ENCODE results near the gene TTC16. TPM values are rescaled to one million over a fixed set of nuclear protein-coding genes. Genes with fewer than 3 reads are reported as not detected.

TTC16 gene
- total and polyA plus RNA-seq, 4 donors, result 0.02 to 0.08 TPM; not detected in 2

- H3K4me3 ChIP-seq (ENCODE audit: low read depth in 1 of 3, low read length in 3 of 3), result no peak overlapping the region
- peaks cover 0 to 8% (median 0%) of the 10 kb centered on the region in 4 donors for H3K4me1 ChIP-seq (ENCODE audit: control insufficient read depth in 4 of 4, insufficient read depth in 4 of 4, low read length in 3 of 4)
- WGBS, result 29% methylated on average over 86 of the region's 86 CpGs
- H3K36me3 ChIP-seq (ENCODE audit: control insufficient read depth in 4 of 4, insufficient read depth in 3 of 4, low read depth in 1 of 4, low read length in 3 of 4), result peaks cover 0 to 1% (median 0%) of the 10 kb centered on the region in 4 donors
- no peaks in the 10 kb centered on the region for H3K9me3 ChIP-seq (ENCODE audit: control insufficient read depth in 4 of 4, low read length in 3 of 4)
- DNase-seq (ENCODE audit: low spot score), result no peak
- H3K9ac ChIP-seq (ENCODE audit: low read depth in 1 of 2, low read length in 2 of 2), result no peak overlapping the region
- TF ChIP-seq HNF4A (conservative IDR thresholded peaks at IDR 0.05) (no peak), MAX (IDR thresholded peaks at IDR 0.05) (no peak), RAD21 (IDR thresholded peaks at IDR 0.05) (no peak), ATF3 (IDR thresholded peaks at IDR 0.05) (no peak), FOXA2 (IDR thresholded peaks at IDR 0.05) (no peak), GABPA (IDR thresholded peaks at IDR 0.05 in 1 of 2, conservative IDR thresholded peaks at IDR 0.05 in 1 of 2) (no peak), TAF1 (conservative IDR thresholded peaks at IDR 0.05) (no peak), HNF4G (IDR thresholded peaks at IDR 0.05) (no peak), EGR1 (IDR thresholded peaks at IDR 0.05; ENCODE audit: low read depth in 2 of 2) (no peak), NR2F2 (IDR thresholded peaks at IDR 0.05) (no peak), ZBTB33 (IDR thresholded peaks at IDR 0.05) (no peak), JUND (IDR thresholded peaks at IDR 0.05) (no peak), RXRA (IDR thresholded peaks at IDR 0.05) (no peak), YY1 (IDR thresholded peaks at IDR 0.05) (no peak), FOXA1 (IDR thresholded peaks at IDR 0.05) (no peak), SP1 (IDR thresholded peaks at IDR 0.05) (no peak)
- TF ChIP-seq, protein P1, sequence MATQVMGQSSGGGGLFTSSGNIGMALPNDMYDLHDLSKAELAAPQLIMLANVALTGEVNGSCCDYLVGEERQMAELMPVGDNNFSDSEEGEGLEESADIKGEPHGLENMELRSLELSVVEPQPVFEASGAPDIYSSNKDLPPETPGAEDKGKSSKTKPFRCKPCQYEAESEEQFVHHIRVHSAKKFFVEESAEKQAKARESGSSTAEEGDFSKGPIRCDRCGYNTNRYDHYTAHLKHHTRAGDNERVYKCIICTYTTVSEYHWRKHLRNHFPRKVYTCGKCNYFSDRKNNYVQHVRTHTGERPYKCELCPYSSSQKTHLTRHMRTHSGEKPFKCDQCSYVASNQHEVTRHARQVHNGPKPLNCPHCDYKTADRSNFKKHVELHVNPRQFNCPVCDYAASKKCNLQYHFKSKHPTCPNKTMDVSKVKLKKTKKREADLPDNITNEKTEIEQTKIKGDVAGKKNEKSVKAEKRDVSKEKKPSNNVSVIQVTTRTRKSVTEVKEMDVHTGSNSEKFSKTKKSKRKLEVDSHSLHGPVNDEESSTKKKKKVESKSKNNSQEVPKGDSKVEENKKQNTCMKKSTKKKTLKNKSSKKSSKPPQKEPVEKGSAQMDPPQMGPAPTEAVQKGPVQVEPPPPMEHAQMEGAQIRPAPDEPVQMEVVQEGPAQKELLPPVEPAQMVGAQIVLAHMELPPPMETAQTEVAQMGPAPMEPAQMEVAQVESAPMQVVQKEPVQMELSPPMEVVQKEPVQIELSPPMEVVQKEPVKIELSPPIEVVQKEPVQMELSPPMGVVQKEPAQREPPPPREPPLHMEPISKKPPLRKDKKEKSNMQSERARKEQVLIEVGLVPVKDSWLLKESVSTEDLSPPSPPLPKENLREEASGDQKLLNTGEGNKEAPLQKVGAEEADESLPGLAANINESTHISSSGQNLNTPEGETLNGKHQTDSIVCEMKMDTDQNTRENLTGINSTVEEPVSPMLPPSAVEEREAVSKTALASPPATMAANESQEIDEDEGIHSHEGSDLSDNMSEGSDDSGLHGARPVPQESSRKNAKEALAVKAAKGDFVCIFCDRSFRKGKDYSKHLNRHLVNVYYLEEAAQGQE (IDR thresholded peaks at IDR 0.05), result no peak
- TF ChIP-seq, protein P2, sequence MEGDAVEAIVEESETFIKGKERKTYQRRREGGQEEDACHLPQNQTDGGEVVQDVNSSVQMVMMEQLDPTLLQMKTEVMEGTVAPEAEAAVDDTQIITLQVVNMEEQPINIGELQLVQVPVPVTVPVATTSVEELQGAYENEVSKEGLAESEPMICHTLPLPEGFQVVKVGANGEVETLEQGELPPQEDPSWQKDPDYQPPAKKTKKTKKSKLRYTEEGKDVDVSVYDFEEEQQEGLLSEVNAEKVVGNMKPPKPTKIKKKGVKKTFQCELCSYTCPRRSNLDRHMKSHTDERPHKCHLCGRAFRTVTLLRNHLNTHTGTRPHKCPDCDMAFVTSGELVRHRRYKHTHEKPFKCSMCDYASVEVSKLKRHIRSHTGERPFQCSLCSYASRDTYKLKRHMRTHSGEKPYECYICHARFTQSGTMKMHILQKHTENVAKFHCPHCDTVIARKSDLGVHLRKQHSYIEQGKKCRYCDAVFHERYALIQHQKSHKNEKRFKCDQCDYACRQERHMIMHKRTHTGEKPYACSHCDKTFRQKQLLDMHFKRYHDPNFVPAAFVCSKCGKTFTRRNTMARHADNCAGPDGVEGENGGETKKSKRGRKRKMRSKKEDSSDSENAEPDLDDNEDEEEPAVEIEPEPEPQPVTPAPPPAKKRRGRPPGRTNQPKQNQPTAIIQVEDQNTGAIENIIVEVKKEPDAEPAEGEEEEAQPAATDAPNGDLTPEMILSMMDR (IDR thresholded peaks at IDR 0.05; ENCODE audit: low read depth, low read length, missing input control), result no peak
- no peak overlapping the region for H3K27ac ChIP-seq (ENCODE audit: low read depth in 1 of 2, low read length in 2 of 2)
- H3K27me3 ChIP-seq (ENCODE audit: control insufficient read depth in 4 of 4, insufficient read depth in 4 of 4, low read length in 3 of 4), result no peaks in the 10 kb centered on the region
These were observed 38.5 kb downstream of the TTC16 start for GRCh38 chr9:127754099-127755060.
